ENCODE results near the gene AAR2.

DNA sequence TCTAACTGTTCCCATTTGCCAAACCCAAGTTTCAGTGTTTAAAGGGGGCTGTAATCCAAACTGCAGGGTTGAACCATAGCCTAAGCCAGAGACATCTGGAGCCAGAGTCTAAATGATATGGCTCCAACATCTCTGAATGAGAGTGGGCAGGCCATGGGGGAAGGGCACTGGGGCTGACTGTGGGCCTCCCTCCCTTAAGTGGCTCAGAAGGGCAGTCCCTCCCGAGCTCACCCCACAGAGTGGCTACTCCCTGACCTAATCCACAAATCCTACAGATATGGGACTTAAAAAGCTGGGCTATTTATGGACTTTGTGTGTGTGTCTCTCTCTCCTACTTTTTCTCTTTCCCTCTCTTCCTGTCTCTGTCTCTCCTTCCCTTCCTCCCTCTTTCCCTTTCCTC, 35.8 kb upstream of the AAR2 start:
- TF ChIP-seq, protein P1, sequence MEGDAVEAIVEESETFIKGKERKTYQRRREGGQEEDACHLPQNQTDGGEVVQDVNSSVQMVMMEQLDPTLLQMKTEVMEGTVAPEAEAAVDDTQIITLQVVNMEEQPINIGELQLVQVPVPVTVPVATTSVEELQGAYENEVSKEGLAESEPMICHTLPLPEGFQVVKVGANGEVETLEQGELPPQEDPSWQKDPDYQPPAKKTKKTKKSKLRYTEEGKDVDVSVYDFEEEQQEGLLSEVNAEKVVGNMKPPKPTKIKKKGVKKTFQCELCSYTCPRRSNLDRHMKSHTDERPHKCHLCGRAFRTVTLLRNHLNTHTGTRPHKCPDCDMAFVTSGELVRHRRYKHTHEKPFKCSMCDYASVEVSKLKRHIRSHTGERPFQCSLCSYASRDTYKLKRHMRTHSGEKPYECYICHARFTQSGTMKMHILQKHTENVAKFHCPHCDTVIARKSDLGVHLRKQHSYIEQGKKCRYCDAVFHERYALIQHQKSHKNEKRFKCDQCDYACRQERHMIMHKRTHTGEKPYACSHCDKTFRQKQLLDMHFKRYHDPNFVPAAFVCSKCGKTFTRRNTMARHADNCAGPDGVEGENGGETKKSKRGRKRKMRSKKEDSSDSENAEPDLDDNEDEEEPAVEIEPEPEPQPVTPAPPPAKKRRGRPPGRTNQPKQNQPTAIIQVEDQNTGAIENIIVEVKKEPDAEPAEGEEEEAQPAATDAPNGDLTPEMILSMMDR (IDR thresholded peaks at IDR 0.05), result no peak
- no peak for TF ChIP-seq POLR2A (IDR thresholded peaks at IDR 0.05)
- no peak for TF ChIP-seq POLR2AphosphoS5 (IDR thresholded peaks at IDR 0.05)
- no peak for TF ChIP-seq EP300 (IDR thresholded peaks at IDR 0.05; ENCODE audit: low read depth)

Measured in transverse colon (tissue), 4 donors.